GM19043 (cell line): Measurements from ENCODE around the gene KLRC4.
"Not testable (repeated sequence)": the region's sequence is repeated elsewhere in the genome, so short reads cannot be mapped to it uniquely, and the experiment has no call there.

ENCODE experiments used
- ATAC-seq: cut with Tn5 transposase; IDR thresholded peaks from one replicate; pipeline ENCODE4 v1.9.1; 2021; ENCODE audit warnings: low read depth; ENCODE audit not compliant: unreplicated experiment

The KLRC4 gene, protein sequence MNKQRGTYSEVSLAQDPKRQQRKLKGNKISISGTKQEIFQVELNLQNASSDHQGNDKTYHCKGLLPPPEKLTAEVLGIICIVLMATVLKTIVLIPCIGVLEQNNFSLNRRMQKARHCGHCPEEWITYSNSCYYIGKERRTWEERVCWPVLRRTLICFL

DNA sequence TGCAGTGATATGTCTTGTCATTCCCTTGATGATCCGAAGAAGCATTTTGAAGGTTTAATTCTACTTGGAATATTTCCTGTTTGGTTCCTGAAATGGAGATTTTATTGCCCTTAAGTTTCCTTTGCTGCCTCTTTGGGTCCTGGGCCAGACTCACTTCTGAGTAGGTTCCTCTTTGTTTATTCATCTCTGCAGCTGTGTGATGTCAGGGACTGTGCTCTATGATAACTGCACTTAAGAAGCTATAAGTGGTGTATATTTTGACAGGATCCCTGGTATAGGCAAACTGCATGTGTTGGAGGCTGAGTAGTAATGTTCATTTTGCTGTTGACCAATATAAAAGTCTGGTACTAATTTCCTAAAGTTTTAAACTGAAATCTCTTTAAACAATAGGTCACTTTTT is at the start of gene KLRC4:
Gene KLRC4 (minus strand): TSS at position 366 of the 400 bp plus-strand sequence. CDS start 182 bp downstream, at position 184.
- ATAC-seq: no peak

DNA sequence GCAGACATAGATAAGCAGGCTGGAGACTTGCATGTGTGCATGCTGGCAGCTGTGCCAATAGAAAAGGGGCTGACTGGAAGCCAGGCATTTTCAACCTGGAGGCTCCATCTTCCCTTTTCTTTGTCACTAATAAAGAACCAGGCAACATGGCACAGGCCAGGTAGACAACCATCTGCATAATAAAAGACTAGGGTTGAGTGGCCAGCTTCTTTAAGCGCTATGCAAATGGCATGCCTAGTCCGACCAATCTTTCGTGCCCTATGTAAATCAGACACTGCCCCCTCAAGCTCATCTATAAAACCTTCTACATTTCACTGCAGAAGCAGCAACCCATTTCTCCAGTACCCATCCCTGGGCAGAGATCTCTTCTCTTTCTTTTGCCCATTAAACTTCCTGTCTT is 48.2 kb upstream of the KLRC4 start:
- no peak for ATAC-seq

DNA sequence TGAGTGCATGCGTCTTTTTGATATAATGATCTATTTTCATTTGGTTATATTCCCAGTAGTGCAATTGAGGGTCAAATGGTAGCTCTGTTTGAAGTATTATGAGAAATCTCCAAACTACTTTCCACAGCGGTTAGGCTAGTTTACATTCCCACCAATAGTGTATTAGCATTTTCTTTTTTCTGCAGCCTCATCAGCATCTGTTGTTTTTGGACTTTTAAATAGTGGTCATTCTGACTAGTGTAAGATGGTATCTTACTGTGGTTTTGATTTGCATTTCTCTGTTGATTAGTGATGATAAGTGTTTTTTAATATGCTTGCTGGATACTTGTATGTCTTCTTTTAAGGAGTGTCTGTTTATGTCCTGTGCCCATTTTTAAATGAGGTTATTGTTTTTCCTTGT is 47.3 kb upstream of the KLRC4 start:
- no peak for ATAC-seq

- no peak for ATAC-seq
These were observed 46.2 kb upstream of the KLRC4 start for GRCh38 chr12:10455766-10456165.

DNA sequence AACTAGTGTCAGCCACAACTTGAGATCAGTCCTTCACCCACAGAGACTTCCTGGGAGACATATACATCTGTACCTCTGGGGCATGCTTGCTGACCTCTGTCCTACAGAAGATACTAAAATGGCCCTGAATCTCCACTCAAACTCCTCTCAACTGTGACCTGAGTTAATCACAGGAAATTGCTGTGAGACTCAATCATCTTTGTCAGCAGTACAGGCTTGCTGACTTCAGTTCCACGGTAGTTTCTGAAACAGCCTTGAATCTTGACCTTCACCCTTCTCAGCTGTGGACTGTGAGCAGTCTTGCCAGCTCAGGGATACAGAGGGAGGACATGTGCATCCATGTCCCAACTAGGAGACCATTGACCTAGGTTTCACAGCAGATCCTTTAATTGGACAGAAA is 45.0 kb upstream of the KLRC4 start:
- ATAC-seq: no peak

- ATAC-seq: no peak
These were observed 43.6 kb upstream of the KLRC4 start, which contains the start of gene KLRC1 for GRCh38 chr12:10453156-10453555. KLRC1 (minus strand) TSS chr12:10453377; CDS start chr12:10451156, 2,221 bp downstream.

DNA sequence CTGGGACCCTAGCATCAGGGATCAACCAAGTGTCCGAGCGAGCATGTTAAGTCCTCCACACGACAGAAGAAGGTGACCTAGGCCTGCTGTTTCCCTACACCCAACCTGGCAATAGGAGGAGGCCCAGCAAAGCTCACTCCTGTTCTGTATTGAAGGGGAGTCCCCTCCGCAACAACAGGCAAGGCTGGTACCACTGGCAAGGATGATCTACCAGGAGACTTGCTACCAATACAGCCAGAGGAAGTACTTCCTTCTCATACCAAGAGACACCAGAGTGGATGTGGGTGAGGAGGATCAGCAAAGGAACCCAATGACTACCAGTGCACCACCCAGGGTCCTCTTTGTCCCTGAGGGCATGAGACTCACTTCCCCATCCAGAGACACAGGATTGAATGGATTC is 38.7 kb upstream of the KLRC4 start:
- ATAC-seq: no peak

DNA sequence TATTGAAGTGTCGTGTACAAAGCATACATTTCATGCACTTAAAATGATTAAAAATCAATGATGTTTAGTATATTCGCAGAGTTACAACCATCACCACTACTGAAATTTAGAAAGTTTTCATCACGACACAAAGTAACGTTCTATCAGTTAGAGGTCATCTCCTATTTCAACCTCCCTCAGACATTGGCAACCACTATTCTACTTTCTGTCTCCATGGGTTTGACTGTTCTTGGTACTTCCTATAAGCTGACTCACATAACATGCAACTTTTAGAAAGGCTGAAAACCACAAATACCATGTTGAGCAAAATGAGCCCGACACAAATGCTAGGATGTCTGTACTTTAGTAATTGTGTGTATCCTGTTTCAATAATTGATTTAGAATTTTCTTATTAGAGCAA is 36.5 kb upstream of the KLRC4 start:
- ATAC-seq: not testable (repeated sequence)

GRCh38 chr12:10441144-10441543 is 31.6 kb upstream of the KLRC4 start:
- not testable (repeated sequence) for ATAC-seq

- not testable (repeated sequence) for ATAC-seq
These were observed 30.2 kb upstream of the KLRC4 start for GRCh38 chr12:10439608-10440274.

DNA sequence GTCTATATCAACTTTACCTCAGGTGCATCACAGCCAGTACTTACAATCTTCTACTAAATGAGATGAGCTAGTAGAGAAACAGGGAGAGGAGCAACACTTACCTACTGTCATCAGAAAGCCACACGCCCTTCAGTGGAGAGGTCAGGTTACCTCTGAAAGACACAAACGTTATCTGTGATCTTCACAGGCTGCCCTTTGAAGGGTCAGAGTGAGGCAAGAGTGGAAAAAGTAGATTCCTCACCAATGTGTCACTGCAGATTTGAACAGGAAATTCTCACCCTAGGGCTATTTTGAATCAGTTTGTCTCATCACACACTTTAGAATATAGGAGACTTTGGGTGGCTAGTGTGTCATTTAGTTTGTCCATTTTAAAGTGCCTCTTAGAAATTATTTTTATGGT is 28.0 kb upstream of the KLRC4 start:
- ATAC-seq: not testable (repeated sequence)

- ATAC-seq: not testable (repeated sequence)
These were observed 26.3 kb upstream of the KLRC4 start, which contains the start of gene KLRC2 for GRCh38 chr12:10435816-10436215. KLRC2 (minus strand) TSS chr12:10436010; CDS start chr12:10435986, 24 bp downstream.

DNA sequence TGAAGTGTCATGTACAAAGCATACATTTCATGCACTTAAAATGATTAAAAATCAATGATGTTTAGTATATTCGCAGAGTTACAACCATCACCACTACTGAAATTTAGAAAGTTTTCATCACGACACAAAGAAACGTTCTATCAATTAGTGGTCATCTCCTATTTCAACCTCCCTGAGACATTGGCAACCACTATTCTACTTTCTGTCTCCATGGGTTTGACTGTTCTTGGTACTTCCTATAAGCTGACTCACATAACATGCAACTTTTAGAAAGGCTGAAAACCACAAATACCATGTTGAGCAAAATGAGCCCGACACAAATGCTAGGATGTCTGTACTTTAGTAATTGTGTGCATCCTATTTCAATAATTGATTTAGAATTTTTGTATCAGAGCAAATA is 21.1 kb upstream of the KLRC4 start:
- not testable (repeated sequence) for ATAC-seq

DNA sequence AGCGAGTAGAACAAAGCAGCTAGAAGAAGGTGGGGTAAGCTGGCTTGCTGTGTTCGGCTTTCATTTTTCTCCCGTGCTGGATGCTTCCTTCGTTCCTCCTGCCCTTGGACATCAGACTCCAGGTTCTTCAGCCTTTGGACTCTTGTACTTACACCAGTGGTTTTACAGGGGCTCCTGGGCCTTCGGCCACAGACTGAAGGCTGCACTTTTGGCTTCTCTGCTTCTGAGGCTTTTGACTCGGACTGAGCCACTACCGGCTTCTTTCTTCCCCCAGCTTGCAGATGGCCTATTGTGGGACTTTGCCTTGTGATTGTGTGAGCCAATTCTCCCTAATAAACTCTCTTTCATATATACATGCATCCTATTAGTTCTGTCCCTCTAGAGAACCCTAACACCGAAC is 16.4 kb upstream of the KLRC4 start:
- not testable (repeated sequence) for ATAC-seq

- not testable (repeated sequence) for ATAC-seq
These were observed 14.8 kb upstream of the KLRC4 start for GRCh38 chr12:10424260-10424899.

- not testable (repeated sequence) for ATAC-seq
These were observed 12.6 kb upstream of the KLRC4 start for GRCh38 chr12:10422159-10422558.

- not testable (repeated sequence) for ATAC-seq
These were observed 10.8 kb upstream of the KLRC4 start, which contains the start of gene KLRC3 for GRCh38 chr12:10420334-10420733. KLRC3 (minus strand) TSS chr12:10420595; CDS start chr12:10420550, 45 bp downstream.

DNA sequence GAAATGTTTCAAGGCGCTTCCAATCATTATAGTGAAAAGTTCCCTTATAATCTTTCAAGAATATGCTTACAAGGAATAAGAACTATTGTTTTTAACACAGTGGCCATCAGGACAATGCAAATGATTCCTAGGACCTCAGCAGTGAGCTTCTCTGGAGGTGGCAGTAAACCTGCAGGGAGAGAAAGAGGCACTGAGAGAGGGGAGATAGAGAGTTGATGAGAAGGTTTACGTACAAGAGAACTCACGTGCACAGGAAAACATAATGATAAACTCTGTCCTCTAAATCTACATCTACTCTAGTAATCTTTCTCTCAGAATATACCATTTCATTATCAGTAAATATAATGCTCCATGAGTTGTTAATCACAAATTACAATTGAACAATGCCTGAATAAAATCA is 715 bp downstream of the KLRC4 start:
- ATAC-seq: no peak

- no peak for ATAC-seq
These were observed 2.8 kb downstream of the KLRC4 start for GRCh38 chr12:10406725-10407124.

GRCh38 chr12:10405294-10405693 is 4.3 kb downstream of the KLRC4 start:
- no peak for ATAC-seq

- ATAC-seq: no peak
These were observed 4.8 kb downstream of the KLRC4 start for GRCh38 chr12:10404798-10405197.
